Left colon (tissue), 2 donors: ENCODE measurements around the gene SYNE4. TPM values are rescaled to one million over a fixed set of nuclear protein-coding genes. Genes with fewer than 3 reads are reported as not detected.
A peak's percentile ranks its signal among the peaks of the same experiment; 100 is the strongest.
"Not testable (repeated sequence)": the region's sequence is repeated elsewhere in the genome, so short reads cannot be mapped to it uniquely, and the experiment has no call there.

Experiments used
- ATAC-seq: fragments of 200-7000 bp; cut with Tn5 transposase; one replicate; pipeline ENCODE4 v1.9.1; 2020; ENCODE audit warnings: mild to moderate bottlenecking, moderate library complexity
- DNase-seq, 2 donors: peaks; one replicate each; pipeline ENCODE4 v3.0.0-alpha.2; 2020
- intact Hi-C, 2 donors: fragments of 100-400 bp; cut with DNase I in 1 of 2; cut with micrococcal nuclease in 1 of 2; formaldehyde crosslinking; loops; one replicate each; pipeline versions ENCODE4 v1.11.2 to v1.14.0; 2022; cut with DNase I, micrococcal nuclease
- total RNA-seq, 2 donors: library from RNA; stranded (reverse); fragmentation: NEBNext Ultra II Directional; extraction: Animal tissue kit (Norgen Biotek cat#: 25700); gene quantifications; one replicate each; pipeline ENCODE4 v1.2.1, GENCODE V29; 2021
- donor health status: DM: no; HTN: no; CAD: no.
- donor health status: DM: yes; HTN: yes; CAD: no.

Gene SYNE4
- total RNA-seq, 2 donors from 2014 or later: 6.5 to 9.0 TPM

DNA sequence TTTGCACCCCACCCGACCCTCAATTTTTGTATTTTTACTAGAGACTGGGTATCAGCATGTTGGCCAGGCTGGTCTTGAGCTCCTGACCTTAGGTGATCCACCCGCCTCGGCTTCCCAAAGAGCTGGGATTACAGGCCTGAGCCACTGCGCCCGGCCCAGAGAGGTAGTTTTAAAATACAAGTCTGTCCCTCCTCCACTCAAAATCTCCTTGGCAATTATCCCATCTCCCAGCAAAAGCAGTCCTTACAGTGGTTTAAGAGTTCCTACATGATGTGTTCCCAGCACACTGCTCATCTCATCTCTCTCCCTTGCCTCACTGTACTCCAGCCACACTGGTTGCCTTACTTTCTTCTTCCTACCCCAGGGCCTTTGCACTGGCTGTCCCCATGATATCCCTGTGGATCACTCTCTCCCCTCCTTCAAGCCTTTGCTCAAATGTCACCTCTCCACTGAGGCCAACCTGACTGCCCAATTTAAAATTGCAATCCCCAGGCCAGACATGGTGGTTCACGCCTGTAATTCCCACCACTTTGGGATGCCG lies 48.1 kb downstream of the SYNE4 start:
- intact Hi-C loops: no loop called here
- DNase-seq: no peak
- no peak for ATAC-seq

DNA sequence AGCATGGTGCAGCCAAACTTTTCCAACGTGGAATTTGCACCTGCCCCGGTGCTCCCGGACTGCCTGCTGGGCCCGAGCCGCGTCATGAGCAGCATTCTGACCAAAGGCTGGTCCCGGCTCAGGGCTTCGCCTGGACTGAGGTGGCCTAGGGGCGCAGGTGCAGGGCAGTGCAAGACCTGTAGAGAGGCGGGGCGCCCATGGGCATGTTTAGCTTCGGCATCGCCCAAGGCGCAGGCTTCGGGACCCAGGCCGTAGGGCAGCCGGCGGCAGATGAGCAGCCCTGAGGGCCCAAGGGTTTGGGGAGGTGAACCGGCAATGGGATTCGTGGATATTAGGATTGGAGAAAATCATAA lies 48.7 kb downstream of the SYNE4 start:
- intact Hi-C loops: no loop called here
- DNase-seq (no peak), ATAC-seq (no peak)

GRCh38 chr19:35959040-35959967 lies 49.3 kb downstream of the SYNE4 start:
- peak in 1 of 2 donors; percentile 40 for DNase-seq
- intact Hi-C loops: no loop called here
- peak; percentile 59 for ATAC-seq

DNA sequence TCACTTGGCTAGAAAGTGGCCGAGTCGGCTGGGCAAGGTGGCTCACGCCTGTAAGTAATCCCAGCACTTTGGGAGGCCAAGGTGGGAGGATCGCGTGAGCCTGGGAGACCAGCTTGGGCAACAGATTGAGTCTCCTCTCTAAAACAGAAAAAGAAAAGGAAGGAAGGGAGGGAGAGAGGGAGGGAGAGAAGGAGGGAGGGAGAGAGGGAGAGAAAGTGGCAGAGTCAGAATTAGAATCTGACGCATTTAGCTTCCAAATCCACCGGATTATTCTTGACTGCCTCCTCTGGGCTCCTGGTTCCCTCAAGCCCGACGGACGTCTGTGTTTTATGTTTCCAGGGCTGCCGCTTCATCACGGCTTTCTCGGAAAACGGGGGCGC lies 50.0 kb downstream of the SYNE4 start:
- ATAC-seq (no peak), DNase-seq (no peak)
- intact Hi-C loops: no loop called here

- intact Hi-C loops, DNase-seq, ATAC-seq: not testable (repeated sequence)
Observed at GRCh38 chr19:35957411-35957810, 51.2 kb downstream of the SYNE4 start.

DNA sequence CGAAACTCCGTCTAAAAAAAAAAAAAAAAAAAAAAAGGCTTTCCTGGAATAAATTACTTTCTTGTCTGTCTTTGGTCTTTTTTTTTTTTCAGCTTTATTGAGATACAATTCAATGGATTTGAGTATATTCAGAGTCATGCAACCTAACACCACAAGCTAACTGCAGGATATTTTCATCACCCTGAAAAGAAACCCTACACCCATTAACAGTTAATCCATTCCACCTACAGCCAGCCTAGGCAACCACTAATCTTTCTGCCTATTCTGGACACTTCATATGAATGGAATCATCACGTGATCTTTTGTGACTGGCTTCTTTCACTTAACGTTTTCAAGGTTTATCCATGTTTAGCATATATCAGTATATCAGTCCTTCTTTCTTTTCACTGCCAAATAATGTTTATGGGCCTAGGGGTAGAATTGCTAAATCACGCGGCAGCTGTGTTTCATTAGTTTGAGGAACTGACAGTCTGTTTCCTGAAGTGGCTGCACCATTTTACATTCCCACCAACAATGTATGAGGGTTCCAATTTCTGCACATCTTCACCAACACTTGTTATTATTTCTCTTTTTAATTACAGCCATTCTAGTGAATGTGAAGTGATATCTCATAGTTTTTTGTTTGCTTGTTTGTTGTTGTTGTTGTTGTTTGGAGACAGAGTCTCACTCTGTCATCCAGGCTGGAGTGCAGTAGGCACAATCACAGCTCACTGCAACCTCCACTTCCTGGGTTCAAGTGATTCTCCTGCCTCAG lies 52.6 kb downstream of the SYNE4 start:
- no peak for ATAC-seq
- intact Hi-C loops: no loop called here
- no peak for DNase-seq

Other genes with a start within 250 kb of the SYNE4 start
- 10 to 100 TPM in 1 of 2 donors, 1 to 10 TPM in 1; 9.7 to 10.1 TPM for gene ARHGAP33, start 233.2 kb downstream of the SYNE4 start, total RNA-seq
- gene PRODH2, start 196.0 kb downstream of the SYNE4 start, total RNA-seq: not detected
- not detected for gene NPHS1, start 156.3 kb downstream of the SYNE4 start, total RNA-seq
- under 1 TPM in 1 of 2 donors, not detected in 1; 0.11 TPM for gene KIRREL2, start 151.9 kb downstream of the SYNE4 start, total RNA-seq
- gene APLP1, start 140.2 kb downstream of the SYNE4 start, total RNA-seq: 1 to 10 TPM; 1.8 to 4.7 TPM
- gene NFKBID, start 108.3 kb downstream of the SYNE4 start, total RNA-seq: 10 to 100 TPM; 10.0 to 10.1 TPM
- gene HCST, start 106.3 kb downstream of the SYNE4 start, total RNA-seq: 1 to 10 TPM; 1.0 to 6.1 TPM
- gene TYROBP, start 100.5 kb downstream of the SYNE4 start, total RNA-seq: 10 to 100 TPM in 1 of 2 donors, 1 to 10 TPM in 1; 8.2 to 41.3 TPM
- 10 to 100 TPM; 12.5 to 14.7 TPM for gene LRFN3, start 72.4 kb downstream of the SYNE4 start, total RNA-seq
- 10 to 100 TPM; 19.6 to 20.0 TPM for gene SDHAF1, start 13.6 kb downstream of the SYNE4 start, total RNA-seq
- 10 to 100 TPM; 15.3 to 22.1 TPM for gene ALKBH6, start 5.4 kb upstream of the SYNE4 start, total RNA-seq
- 10 to 100 TPM in 1 of 2 donors, 1 to 10 TPM in 1; 3.1 to 10.6 TPM for gene CLIP3, start 24.1 kb upstream of the SYNE4 start, total RNA-seq
- 1 to 10 TPM; 3.6 to 4.5 TPM for gene THAP8, start 45.5 kb upstream of the SYNE4 start, total RNA-seq
- gene WDR62, start 46.1 kb upstream of the SYNE4 start, total RNA-seq: 1 to 10 TPM in 1 of 2 donors, under 1 TPM in 1; 0.84 to 4.5 TPM
- gene OVOL3, start 102.3 kb upstream of the SYNE4 start, total RNA-seq: not detected
- 10 to 100 TPM; 39.4 to 42.7 TPM for gene POLR2I, start 106.1 kb upstream of the SYNE4 start, total RNA-seq
- 100 to 1,000 TPM in 1 of 2 donors, 10 to 100 TPM in 1; 90.0 to 102 TPM for gene TBCB, start 106.7 kb upstream of the SYNE4 start, total RNA-seq
- 100 to 1,000 TPM; 757 to 814 TPM for gene CAPNS1, start 131.3 kb upstream of the SYNE4 start, total RNA-seq
- gene COX7A1, start 143.6 kb upstream of the SYNE4 start, total RNA-seq: 10 to 100 TPM in 1 of 2 donors, 1 to 10 TPM in 1; 5.5 to 21.3 TPM
- gene ZNF565, start 205.9 kb upstream of the SYNE4 start, total RNA-seq: 1 to 10 TPM; 2.8 to 3.4 TPM
- 10 to 100 TPM; 33.9 to 40.6 TPM for gene ZNF146, start 206.3 kb upstream of the SYNE4 start, total RNA-seq